ENCODE measurements around the gene FGG. TPM values are rescaled to one million over a fixed set of nuclear protein-coding genes. Genes with fewer than 3 reads are reported as not detected.

Gene FGG
- total and polyA plus RNA-seq, 2 experiments from 2014 or later = not detected

DNA sequence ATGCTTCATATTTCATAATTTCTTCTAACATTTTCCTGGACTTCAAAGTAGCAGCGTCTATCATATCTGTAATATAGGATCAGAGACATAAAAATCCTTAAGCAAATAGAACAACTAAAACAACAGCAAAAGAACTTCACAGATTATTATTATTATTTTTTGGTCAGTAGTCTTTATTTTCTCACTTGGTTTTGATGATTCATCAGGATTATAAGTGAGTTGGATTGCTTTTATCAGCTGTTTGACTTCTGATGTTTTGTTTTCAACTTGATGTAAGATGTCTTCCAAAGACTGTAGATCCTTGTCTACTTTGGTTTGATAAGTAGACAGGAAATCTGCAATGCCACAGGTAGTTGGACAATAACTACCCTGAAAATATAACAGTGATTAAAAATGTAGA, 623 bp downstream of the FGG start:
- no peaks in the 10 kb centered on the region for H3K9me3 ChIP-seq (ENCODE audit: low read depth)
- WGBS, 2 experiments (ENCODE audit: low coverage in 1 of 2, low lambda C conversion rate in 2 of 2, missing lambda C conversion rate in 2 of 2) = 48 to 58% methylated on average over 1 of the region's 1 CpG
- no peaks in the 10 kb centered on the region for H3K9me2 ChIP-seq (ENCODE audit: insufficient read depth)
- peaks cover 27% of the 10 kb centered on the region for H3K27me3 ChIP-seq (replicated peaks; ENCODE audit: insufficient read depth)
- no peaks in the 10 kb centered on the region for H3K4me1 ChIP-seq (ENCODE audit: insufficient read depth)
- no peak overlapping the region for H3K27ac ChIP-seq
- H3K4me3 ChIP-seq = no peak overlapping the region
- no peak overlapping the region for H2AFZ ChIP-seq
- no peak for TF ChIP-seq EZH2 (IDR thresholded peaks at IDR 0.05; ENCODE audit: insufficient read depth, poor library complexity, severe bottlenecking)
- no peak for TF ChIP-seq EZH2phosphoT487 (IDR thresholded peaks at IDR 0.05; ENCODE audit: insufficient read depth, low read depth)
- H3K36me3 ChIP-seq (ENCODE audit: low read depth) = no peaks in the 10 kb centered on the region
- no peak overlapping the region for H3K9ac ChIP-seq
- H4K20me1 ChIP-seq (ENCODE audit: insufficient read depth) = no peaks in the 10 kb centered on the region
- in situ Hi-C loops (cut with MboI) = no loop called here
- H3F3A ChIP-seq (ENCODE audit: insufficient read depth) = no peaks in the 10 kb centered on the region
- no peak overlapping the region for H3K4me2 ChIP-seq (ENCODE audit: unreplicated experiment)
- no peak for DNase-seq
- H3K79me2 ChIP-seq (ENCODE audit: insufficient read depth) = no peaks in the 10 kb centered on the region

DNA sequence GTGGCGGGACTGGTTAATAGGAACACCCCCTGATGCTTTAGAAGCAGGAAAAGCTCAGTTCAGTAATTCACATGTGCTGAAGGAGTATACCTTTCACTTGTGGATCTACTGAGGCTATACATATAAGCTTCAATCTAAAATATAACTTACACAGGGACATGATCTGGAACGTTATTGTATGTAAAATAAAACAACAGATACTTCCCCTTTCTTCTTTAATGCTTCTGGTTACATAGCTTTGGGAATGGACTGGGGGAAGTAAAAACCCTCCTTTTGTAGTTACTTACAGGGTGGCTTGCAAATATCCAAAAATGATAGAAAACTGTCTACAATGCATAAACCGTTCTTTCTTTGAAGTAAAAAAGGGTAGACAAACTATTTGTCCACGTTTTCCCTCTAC, 1.9 kb downstream of the FGG start:
- in situ Hi-C loops (cut with MboI) = no loop called here
- DNase-seq = no peak
- Histone ChIP-seq H3K9ac (no peak overlapping the region), H3K9me3 (ENCODE audit: low read depth) (no peaks in the 10 kb centered on the region), H3K4me3 (no peak overlapping the region), H3K27me3 (replicated peaks; ENCODE audit: insufficient read depth) (peaks cover 21% of the 10 kb centered on the region), H2AFZ (no peak overlapping the region), H3K36me3 (ENCODE audit: low read depth) (no peaks in the 10 kb centered on the region), H3K27ac (no peak overlapping the region), H3K79me2 (ENCODE audit: insufficient read depth) (no peaks in the 10 kb centered on the region), H4K20me1 (ENCODE audit: insufficient read depth) (no peaks in the 10 kb centered on the region), H3K4me1 (ENCODE audit: insufficient read depth) (no peaks in the 10 kb centered on the region), H3K9me2 (ENCODE audit: insufficient read depth) (no peaks in the 10 kb centered on the region), H3K4me2 (ENCODE audit: unreplicated experiment) (no peak overlapping the region), H3F3A (ENCODE audit: insufficient read depth) (no peaks in the 10 kb centered on the region)
- no peak for TF ChIP-seq EZH2phosphoT487 (IDR thresholded peaks at IDR 0.05; ENCODE audit: insufficient read depth, low read depth)
- no peak for TF ChIP-seq EZH2 (IDR thresholded peaks at IDR 0.05; ENCODE audit: insufficient read depth, poor library complexity, severe bottlenecking)
- WGBS, 2 experiments (ENCODE audit: low coverage in 1 of 2, low lambda C conversion rate in 2 of 2, missing lambda C conversion rate in 2 of 2) = 9 to 12% methylated on average over 4 of the region's 4 CpGs

DNA sequence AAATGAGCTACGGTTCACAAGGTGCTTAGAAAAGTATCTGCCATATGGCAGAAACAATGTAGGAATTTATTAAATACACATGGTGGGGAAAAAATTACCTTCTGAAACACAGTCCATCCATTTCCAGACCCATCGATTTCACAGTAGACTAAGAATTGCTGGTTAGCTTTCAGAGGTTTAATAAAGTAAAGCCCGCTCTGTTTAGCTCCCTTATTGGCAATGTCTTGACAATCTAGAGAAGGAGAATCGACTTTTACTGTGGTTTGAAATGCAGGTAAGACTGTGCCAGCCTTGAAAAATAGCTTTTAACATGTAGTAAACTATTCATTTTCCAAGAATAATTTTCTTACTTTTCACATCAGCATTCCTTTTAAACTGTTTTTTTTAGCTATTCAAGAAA, 2.9 kb downstream of the FGG start:
- no peak overlapping the region for H2AFZ ChIP-seq
- in situ Hi-C loops (cut with MboI) = no loop called here
- H3K4me1 ChIP-seq (ENCODE audit: insufficient read depth) = no peaks in the 10 kb centered on the region
- no peaks in the 10 kb centered on the region for H4K20me1 ChIP-seq (ENCODE audit: insufficient read depth)
- no peak overlapping the region for H3K4me3 ChIP-seq
- WGBS, 2 experiments (ENCODE audit: low coverage in 1 of 2, low lambda C conversion rate in 2 of 2, missing lambda C conversion rate in 2 of 2) = 9 to 15% methylated on average over 4 of the region's 4 CpGs
- no peak overlapping the region for H3K9ac ChIP-seq
- no peak overlapping the region for H3K27ac ChIP-seq
- no peak overlapping the region for H3K4me2 ChIP-seq (ENCODE audit: unreplicated experiment)
- H3K9me3 ChIP-seq (ENCODE audit: low read depth) = no peaks in the 10 kb centered on the region
- H3K36me3 ChIP-seq (ENCODE audit: low read depth) = no peaks in the 10 kb centered on the region
- no peak for DNase-seq
- no peaks in the 10 kb centered on the region for H3K9me2 ChIP-seq (ENCODE audit: insufficient read depth)
- H3K27me3 ChIP-seq (replicated peaks; ENCODE audit: insufficient read depth) = peaks cover 21% of the 10 kb centered on the region
- H3F3A ChIP-seq (ENCODE audit: insufficient read depth) = no peaks in the 10 kb centered on the region
- no peaks in the 10 kb centered on the region for H3K79me2 ChIP-seq (ENCODE audit: insufficient read depth)
- no peak for TF ChIP-seq EZH2phosphoT487 (IDR thresholded peaks at IDR 0.05; ENCODE audit: insufficient read depth, low read depth)
- no peak for TF ChIP-seq EZH2 (IDR thresholded peaks at IDR 0.05; ENCODE audit: insufficient read depth, poor library complexity, severe bottlenecking)

DNA sequence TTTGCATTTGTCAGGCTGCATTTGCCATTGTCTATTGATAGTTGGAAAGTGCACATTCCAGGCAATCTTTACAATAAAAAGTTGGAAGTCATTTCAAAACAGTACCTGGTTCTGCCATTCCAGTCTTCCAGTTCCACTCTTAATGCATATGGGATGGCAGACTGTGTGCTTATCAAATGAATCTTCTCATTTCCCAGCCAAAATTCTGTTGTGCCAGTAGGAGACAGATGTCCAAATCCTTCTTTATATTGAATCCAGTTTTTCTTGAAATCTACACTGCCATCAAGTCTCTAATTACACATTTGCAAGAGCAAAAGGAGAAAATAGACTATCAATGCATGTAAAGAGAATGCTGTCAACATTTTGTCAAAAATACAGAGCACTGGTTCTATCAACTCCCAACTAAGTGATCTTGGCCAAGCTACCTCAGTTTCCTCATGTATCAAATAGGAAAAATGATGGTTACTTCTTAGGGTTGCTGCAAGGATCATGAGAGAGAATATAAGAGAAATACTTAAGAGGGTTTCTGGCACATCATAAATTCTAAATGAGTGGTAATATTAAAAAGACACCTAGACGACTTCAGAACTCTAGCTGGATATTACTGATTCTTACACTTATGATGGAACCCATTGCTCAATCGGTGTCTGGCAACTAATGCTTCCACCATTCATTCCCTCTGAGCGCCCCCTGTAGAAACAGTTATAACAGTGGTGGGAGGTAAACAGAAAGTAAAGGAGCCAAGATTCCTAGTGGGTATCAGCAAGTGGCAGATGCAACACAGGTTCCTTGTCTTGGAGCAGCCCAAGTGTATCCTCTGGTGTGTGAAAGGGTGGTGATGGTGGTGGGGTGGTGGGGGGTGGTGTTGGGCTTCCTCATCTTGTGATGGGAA, 3.8 kb downstream of the FGG start:
- no peak overlapping the region for H2AFZ ChIP-seq
- H3K9me3 ChIP-seq (ENCODE audit: low read depth) = no peaks in the 10 kb centered on the region
- no peaks in the 10 kb centered on the region for H4K20me1 ChIP-seq (ENCODE audit: insufficient read depth)
- H3K79me2 ChIP-seq (ENCODE audit: insufficient read depth) = no peaks in the 10 kb centered on the region
- H3K9me2 ChIP-seq (ENCODE audit: insufficient read depth) = no peaks in the 10 kb centered on the region
- H3K9ac ChIP-seq = no peak overlapping the region
- H3K36me3 ChIP-seq (ENCODE audit: low read depth) = no peaks in the 10 kb centered on the region
- no peak for DNase-seq
- no peak overlapping the region for H3K4me2 ChIP-seq (ENCODE audit: unreplicated experiment)
- no peak overlapping the region for H3K27ac ChIP-seq
- no peak for TF ChIP-seq EZH2 (IDR thresholded peaks at IDR 0.05; ENCODE audit: insufficient read depth, poor library complexity, severe bottlenecking)
- TF ChIP-seq EZH2phosphoT487 (IDR thresholded peaks at IDR 0.05; ENCODE audit: insufficient read depth, low read depth) = no peak
- no peaks in the 10 kb centered on the region for H3F3A ChIP-seq (ENCODE audit: insufficient read depth)
- H3K27me3 ChIP-seq (replicated peaks; ENCODE audit: insufficient read depth) = peaks cover 26% of the 10 kb centered on the region
- no peaks in the 10 kb centered on the region for H3K4me1 ChIP-seq (ENCODE audit: insufficient read depth)
- in situ Hi-C loops (cut with MboI) = no loop called here
- WGBS, 2 experiments (ENCODE audit: low coverage in 1 of 2, low lambda C conversion rate in 2 of 2, missing lambda C conversion rate in 2 of 2) = 39 to 44% methylated on average over 3 of the region's 3 CpGs
- H3K4me3 ChIP-seq = no peak overlapping the region

Data from GM23248 (cell line).